ENCODE results near the gene GSE1.
"Not testable (repeated sequence)": the region's sequence is repeated elsewhere in the genome, so short reads cannot be mapped to it uniquely, and the experiment has no call there.

GSE1 gene

DNA sequence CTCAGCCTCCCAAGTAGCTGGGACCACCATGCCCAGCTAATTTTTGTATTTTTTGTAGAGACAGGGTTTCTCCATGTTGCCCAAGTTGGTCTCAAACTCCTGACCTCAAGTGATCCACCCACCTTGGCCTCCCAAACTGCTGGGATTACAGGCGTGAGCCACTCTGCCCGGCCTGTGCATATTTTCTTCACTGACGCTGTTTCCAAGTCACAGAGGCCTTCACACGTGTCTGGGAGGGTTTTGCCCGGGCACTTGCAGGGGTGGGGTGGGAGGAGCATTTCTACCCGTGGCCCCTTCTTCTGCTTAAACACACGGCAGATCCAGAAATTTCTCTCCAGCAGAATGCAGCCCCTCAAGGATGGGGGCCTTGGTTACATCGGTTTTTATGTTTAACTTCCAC, 20.8 kb upstream of the GSE1 start:
- DNase-seq: not testable (repeated sequence)

DNA sequence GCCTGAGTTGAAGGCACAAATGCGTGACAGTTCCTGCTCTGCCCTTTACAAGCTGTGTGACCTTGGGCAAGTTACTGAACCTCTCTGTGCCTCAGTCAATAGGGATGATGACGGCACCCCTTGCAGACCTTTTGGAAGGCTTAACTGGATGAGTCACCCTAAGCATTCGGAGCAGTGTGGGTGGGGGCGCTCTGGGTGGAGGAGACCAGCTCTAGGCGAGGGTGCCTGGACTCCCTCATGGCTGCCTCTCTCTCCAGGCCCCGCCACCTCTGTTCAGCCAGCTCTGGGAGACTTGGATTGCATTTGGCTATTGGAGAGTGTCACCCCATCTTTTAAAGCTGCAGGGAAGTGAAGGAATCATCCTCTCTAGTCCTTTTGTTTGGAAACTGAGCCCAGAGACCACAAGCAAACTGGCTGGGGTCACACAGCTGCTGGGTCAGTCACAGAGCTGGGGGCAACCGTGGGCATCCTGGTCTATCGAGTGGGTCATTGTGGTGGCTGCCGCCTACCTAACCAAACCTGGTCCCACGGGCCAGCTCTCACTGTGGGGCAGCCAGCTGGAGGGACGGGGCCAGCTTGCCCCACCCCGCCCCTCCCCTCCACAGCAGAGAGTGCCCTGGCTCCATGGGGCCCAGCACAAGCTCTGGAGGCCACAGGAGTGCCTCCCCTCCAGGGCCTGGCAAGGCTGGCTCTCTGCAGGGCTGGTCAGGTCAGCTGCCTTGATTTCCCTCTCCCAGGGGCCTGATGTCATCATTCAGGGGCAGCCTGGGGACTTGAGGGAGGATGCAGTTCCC, 20.2 kb upstream of the GSE1 start:
- no peak for DNase-seq

DNA sequence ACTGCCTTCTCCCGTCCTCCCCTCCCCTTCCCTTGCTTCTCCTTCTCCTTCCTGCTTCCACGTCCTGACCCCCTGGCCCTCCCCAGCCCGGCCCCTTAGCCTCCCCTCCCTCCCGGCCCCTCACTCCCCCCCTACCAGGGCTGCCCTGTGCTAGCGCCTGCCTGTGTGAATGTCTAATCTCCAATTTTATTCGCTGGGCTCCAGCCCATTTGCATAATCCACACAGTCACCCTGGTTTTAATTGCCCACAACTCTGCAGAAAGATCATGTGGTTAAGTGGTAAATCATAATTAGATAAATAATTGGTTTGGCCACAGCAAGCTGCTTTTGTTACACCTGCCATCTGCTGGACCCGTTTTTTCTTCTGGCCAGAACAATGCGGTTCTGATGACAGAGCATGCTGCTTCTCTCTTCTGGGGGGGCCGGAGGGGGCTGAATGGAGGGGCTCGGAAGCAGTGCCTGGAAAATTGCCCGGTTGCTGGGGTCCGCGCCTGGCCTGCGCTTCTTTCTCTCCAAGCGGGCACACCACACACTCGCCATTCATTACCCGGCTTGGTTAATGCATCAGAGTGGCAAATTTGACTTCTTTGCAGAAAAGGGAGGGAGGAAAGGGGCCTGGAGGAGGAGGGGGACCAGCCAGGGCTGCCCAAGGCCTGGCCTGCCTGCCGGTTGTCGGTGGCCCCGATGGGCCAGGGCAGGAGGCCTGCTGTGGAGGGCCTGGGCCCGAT, 19.5 kb upstream of the GSE1 start:
- peak; percentile 64 for DNase-seq

DNA sequence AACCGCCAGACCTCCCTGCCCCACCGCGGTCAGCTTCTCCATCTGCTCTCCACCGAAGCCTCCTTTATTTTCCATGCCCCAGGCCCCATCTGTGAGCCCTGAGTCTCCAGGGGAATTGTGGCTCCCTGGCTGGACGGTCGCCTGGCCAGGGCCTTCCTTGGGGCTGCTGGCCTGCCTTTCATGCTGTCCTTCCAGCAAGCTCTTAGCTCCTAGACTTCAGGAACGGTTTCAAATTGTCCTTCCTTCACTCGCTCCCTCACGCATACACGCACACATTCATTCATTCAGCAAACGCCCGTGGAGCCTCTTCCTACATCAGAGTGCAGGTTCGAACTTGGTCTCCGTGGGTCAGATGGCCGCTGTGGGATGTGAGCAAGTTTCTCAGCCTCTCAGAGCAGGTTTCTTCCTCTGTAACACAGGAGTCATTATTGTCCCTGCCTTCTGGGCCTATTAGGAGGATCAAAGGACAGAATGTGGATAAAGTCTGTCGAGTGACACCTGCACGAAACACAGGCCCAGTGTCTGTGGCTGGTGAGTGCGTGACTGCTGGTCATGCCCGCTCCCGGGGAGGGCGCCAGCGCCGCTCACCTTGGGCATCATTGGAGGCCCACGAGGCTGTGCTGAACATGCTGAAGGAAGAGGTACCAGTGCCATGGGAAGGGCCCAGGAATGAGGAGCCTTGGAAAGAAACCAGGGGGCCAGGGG, 18.7 kb upstream of the GSE1 start:
- DNase-seq: no peak

DNA sequence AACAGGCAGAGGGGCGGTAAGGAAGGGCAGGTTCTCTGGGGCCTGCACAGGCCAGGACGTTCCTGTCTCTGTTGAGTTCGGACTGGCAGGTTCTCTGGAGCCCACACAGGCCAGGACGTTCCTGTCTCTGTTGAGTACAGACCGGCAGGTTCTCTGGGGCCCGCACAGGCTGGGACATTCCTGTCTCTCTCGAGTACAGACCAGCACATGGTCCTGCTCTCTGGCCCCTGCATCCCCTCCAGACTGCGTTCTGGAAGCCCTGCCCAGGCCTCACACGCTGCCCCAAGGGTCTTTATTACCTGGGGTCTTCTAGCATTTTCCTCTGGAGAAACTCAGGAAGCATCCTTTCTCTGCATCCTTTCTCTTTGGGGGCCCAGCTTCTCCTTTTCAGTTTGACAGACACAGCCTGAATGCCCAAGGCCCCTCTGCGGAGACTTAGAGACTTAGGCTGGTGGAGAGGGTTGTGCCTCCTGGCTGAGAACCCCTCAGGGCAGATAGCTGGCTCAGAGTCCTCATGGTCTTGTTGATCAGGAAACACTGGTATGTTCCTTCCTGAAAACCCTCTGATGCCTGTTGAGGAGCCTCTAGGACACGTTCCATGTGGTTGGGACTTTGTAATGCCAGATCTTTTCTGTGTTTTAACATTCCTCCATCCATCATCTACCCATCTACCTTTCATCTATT, 18.0 kb upstream of the GSE1 start:
- no peak for DNase-seq

DNA sequence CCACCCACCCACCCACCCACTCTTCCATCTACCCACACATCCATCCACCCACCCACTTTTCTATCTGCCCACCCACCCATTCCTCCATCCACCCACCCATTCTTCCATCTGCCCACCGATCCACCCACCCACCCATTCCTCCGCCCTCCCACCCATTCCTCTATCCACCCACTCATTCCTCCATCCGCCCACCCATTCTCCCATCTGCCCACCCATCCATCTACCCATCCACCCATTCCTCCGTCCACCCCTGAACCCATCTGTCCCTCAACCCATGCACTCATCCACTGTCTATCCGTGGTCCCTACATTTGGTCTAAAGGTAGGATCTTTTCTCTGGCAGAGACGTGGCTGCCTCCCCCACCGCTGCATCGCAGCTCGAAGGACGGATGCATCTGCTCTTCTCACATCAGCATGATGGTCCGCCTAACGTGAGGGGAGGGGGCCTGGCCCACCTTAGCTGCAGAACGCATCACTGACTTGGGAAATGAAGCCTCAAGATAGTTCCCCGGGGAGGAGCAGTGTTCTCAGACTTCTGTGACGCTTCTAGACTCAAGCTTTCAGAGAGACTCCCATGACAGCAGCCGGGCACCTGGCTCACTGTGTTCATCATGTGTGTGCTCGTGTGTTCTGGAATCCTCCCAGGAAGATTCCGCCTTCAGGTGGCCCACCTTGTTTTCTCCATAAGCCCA, 17.2 kb upstream of the GSE1 start:
- DNase-seq: no peak

DNA sequence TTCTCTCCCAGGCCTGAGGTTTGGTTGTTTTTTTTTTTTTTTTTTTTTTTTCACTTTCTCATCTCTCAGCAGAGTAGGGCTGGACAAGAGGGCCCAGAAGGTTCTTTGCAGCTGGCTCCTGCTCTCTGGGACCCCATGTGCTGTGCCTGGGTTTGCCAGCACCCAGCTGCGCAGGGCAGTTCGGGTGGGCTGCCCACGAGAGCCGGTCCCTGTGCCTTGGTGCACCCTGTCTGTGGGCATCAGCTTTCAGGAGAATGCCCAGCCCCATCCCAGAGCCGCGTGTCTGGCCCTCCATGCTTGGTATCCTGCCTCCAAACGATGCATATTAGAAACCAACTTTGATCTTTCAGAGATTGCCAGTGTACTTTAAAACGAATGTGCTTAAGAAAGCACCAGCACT, 15.0 kb upstream of the GSE1 start:
- no peak for DNase-seq

DNA sequence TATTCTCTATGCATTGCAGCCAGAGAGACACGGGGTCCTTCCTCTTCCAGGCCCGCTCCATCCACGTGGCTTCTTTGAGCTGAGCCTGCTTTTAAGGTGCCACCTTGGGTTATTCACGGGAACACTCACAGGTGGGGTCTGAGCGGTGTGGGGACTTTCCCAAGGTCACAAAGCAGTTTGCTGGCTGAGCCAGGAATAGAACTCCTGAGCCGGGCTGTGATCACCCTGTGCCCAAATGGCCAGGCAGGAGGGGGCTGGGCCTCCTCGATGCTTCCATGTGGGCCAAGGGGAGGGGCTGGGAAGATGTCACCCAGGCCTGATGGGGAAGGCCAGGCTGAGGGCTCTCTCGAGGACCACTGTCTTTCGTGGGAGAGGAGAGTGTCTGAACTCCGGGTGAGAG, 13.0 kb upstream of the GSE1 start:
- DNase-seq: no peak

DNA sequence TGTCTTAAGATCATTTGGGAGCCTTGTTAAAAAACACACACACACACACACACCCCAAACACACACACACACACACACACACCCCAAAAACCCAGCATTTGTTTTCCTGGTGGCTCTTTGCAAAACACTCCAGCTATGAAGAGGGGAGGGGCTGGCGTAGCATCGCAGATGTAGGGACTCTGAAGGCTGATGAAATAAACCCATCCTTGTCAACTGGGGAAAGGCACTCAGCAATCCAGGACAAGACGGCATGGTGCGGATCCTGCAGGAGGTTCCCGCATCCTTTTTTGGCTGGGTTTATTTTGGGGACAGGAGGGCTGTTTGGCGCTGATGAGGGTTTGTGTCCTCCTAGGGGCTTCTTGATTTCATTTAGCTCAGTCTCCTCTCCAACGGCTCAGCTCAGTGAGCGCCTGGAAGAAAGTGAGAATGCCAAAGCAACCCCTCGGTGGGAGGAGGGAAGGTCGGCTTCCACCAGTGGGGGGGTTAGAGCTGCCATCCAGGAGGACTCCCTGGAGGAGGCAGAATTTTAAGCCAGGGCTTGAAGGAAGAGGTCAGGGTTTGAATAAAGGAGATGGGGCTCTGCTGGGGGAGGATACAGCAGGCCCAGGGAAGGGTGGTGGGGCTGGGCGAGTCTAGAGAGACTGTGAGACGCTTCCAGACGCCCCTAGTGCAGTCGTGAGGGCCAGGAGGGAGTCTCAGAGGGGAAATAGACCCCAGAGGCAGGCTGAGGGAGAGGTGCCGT, 12.4 kb upstream of the GSE1 start:
- DNase-seq: no peak

DNA sequence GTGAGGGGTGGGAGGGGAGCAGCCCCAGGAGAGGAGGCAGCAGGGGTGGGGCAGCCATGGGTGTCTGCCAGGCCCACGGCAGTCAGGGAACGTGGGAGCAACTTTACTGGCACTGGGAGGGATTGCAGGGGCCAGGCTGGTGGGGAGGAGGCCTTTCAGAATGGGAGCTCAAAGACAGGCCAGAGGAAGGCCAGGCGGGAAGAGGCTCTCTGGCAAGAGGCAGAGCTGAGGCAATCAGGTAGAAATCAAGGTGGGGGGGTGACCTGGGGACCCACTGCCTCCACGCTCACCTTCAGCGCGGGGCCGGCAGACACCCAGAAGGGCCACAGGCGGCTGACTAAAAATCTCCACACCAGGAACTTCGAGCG, 11.9 kb upstream of the GSE1 start:
- DNase-seq: no peak

DNA sequence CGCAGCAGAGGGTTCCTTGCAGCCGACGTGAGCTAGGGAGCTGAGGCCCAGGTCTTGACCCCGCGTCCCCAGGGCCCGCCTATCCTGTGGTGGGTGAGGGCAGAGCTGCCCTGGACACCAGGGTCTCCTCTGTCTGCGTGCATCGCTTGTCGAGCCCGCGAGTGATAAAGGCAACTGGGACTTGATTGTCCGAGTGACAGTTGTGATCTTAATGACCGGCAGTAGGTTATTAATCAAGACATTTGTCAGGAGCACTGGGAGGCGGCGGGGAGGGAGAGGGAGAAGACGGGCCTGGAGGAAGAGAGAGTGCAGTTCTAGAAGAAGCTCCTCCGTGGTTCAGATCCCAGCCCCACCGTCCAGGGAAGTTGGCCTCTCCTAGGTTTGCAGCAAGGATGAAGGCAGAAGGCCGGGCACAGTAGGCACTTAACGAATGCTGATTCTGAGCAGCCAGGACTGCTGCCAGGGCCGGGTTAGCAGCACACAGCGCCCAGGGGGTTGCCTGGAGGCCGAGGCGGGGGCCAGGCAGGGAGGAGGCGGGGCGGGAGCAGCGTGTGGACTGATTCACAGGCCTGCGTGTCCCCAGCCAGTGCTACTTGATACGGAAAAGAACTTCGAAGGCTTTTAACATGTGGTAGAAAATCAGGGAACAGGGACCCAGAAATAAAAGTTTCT, 11.3 kb upstream of the GSE1 start:
- no peak for DNase-seq

DNA sequence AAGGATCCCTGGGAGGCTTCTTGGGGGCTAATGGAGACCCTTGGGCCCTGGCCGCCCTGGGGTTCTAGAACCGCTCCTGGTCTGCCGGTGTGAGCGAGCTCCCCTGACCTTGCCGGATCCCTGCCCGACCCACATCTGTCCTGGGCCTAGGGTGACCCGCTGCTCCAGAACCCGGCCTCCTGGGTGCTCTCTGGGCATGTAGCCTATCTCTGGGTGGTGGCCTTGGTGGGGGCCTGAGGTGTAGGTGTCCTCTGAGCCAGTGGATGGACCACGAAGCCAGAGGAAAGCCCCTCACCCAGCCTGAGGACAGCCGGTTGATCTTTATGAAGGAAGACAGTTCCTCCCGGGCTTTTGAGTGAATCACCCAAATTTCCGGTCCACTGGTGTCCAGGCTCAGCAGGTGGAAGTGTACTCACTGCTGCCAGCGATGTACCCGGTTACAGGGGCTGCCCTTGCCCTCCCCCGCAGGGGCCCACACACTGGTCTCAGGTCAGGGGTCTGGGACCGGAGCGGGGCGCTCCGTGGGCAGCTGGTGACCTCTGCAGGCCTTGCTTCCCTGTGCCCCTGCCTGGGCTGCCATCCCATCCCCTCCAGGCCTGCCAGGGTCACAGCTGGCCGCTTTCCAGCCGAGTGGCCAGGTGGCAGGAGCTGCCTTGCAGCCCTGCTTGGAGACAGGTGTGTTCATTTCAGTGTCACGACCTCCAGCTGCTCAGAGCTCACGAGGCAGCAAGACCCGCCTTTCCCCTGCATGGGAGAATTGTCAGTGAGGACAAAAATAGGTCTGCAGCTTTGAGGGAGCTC, 10.5 kb upstream of the GSE1 start:
- DNase-seq: no peak

DNA sequence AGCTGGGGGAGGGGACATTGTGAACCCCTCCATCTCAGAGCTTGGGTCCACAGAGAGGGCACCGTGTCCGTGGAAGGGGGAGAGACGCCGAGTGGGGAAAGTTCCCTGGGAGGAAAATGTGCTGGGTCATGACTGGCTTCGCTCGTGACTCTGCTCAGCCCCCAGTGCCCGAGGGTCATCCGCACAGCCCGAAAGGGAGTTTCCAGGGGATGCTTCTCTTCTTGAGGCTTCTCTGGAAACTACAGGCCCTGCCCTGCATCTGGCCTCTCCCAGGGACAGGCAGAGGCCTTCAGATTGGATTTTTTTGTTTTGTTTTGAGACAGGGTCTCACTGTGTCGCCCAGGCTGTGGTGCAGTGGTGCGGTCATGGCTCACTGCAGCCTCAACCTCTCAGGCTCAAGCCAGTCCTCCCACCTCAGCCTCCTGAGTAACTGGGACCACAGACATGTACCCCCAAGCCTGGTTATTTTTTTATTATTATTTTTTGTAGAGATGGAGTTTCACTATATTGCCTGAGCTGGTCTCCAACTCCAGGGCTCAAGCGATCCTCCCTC, 9.8 kb upstream of the GSE1 start:
- no peak for DNase-seq

DNA sequence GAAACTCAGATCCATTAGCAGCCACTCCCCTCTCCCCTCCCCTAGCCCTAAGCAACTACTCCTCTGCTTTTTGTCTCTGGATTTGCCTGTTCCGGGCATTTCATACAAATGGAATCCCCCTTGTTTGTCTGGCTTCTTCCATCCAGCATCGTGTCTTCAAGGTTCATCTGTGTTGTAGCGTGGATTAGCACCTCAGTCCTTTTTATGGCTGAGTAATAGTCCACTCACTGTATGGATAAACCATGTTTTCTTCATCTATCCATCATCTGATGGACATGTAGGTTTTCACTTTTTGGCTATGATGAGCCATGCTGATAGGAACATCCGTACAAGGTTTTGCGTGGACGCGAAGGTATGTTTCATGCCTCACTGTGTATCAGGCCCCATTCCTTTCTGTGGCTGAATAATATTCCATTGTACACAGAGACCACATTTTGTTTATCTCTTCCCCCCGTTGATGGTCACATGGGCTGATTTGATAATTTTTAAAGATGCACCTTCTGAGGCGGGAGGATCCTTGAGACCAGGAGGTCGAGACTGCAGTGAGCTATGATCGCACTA, 8.9 kb upstream of the GSE1 start:
- no peak for DNase-seq

DNA sequence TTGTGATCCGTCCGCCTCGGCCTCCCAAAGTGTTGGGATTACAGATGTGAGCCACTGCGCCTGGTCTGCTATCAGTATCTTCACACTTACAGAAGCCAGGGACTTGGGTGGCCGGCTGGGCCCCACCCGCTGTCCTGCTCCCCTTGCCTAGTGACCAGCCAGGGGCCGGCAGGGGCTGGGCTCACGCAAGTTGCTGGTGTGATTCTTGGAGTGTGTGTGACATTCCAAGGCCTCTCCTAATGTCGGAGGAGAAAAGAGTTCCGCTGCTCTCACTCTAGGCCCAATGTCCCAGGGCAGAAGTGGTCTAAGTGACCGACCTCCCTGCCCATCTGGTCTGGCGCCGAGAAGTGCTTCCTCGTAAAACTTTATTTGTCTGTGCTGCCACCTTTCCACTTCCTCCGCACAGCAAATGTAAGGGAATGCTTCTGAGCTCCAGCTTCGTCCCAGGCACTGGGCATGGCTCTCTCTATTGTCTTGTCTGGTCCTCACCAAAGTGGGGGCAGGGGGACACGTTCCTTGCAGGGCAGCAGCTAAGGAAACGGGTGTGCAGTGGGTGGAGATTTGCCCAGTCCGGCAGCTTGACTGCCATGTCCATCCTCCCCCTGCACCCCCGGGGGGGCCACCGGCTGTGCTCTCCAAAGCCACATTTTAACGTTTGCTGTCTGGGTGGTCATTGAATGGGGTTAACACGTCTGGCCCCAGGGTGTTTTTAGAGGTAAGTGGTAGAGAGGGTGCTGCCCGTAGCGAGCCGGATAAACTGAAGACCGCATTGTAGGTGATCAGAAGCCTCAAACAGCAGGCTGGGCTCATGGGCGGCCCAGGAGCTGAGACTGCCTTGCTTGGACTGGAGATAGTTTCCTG, 7.8 kb upstream of the GSE1 start:
- no peak for DNase-seq

DNA sequence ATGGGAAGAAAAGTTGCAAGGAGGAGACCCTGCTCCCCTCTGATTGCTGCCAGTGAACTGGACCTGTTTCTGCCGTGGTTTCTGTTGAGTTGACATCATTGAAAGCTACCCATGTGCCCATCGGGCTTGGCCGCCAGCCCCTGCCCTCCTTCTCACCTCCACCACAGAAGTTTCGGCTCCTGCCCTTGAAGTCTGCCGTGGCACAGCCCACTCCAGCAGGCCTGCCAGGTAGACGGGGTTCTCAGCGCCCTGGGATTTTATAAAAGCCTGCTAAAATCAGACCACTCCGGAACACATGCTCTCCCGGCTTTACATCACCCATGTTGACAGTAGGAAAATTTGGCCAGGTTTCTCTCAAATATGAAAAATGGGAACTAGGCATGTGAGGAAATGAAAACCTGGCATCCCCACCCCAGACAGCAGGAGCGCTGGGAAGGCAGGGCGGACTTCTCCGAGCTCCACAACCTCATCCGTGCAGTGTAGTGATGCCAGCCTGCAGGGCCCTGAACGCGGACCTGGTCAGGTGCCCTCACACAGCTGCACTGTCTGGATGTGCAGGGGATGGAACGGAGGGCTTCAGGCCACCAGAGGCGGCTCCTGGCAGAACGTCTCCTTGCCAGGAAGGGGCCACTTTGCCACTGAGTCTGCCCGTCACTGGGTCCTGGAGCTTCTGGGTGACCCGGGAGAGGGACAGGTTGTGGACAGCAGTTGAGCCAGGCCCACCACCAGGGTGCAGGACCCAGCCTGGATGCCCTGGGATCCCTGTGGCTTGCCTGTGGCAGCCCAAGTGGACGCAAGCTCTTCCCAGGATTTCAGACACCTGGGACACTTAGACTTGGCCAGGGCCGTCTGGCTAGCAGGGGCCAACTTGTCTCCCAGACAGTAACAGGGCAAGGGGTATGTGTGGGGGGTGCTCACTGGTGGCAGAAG, 6.9 kb upstream of the GSE1 start:
- peak; percentile 65 for DNase-seq

DNA sequence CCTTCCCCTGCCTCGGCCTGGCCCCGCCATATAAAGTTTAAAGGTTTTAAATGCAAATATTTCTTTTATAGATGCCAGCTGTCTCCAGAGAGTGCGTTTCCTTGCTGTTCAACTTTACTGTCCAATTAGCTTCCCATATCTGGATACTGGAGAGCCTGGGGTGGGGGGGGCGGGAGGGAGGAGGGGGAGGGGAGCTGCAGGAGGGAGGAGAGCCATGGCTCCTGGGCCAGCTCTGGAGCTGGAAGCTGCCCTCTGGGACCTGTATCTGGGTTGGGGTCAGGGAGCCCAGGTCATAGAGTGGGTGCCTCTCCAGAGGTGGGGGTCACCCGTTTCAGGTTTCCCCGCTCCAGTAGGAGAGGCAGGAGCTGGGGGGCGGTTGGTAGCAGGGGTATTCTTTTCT, 6.2 kb upstream of the GSE1 start:
- no peak for DNase-seq

DNA sequence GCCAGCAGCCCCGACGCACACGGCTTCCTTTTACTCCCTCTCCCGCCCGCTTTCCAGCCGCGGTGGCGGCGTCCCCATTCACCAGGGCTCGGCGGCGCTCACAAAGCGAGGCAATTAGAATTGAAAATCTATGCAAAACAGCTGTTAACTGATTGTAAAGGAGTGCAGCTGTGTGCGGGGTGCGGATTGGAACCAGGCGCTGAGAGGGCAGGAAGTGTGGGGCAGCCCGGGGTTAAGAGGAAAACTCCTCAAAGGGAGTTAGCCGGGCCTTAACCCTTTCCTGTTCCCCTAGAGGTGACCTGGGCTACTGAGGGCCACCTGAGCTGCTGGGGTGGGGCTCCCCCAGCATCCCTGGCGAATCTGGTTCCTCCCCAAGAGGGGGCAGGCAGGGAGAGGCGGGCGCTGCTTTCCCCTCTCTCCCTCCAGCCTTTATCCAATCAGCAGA, 5.8 kb upstream of the GSE1 start:
- no peak for DNase-seq

Measured in NCI-H1694 (cell line).